ENCODE results near the gene UBE4B. TPM values are rescaled to one million over a fixed set of nuclear protein-coding genes. Genes with fewer than 3 reads are reported as not detected.

Gene UBE4B
- total and polyA plus RNA-seq, 2 experiments from 2014 or later, result 28.4 to 115 TPM

- TF ChIP-seq, protein P1, sequence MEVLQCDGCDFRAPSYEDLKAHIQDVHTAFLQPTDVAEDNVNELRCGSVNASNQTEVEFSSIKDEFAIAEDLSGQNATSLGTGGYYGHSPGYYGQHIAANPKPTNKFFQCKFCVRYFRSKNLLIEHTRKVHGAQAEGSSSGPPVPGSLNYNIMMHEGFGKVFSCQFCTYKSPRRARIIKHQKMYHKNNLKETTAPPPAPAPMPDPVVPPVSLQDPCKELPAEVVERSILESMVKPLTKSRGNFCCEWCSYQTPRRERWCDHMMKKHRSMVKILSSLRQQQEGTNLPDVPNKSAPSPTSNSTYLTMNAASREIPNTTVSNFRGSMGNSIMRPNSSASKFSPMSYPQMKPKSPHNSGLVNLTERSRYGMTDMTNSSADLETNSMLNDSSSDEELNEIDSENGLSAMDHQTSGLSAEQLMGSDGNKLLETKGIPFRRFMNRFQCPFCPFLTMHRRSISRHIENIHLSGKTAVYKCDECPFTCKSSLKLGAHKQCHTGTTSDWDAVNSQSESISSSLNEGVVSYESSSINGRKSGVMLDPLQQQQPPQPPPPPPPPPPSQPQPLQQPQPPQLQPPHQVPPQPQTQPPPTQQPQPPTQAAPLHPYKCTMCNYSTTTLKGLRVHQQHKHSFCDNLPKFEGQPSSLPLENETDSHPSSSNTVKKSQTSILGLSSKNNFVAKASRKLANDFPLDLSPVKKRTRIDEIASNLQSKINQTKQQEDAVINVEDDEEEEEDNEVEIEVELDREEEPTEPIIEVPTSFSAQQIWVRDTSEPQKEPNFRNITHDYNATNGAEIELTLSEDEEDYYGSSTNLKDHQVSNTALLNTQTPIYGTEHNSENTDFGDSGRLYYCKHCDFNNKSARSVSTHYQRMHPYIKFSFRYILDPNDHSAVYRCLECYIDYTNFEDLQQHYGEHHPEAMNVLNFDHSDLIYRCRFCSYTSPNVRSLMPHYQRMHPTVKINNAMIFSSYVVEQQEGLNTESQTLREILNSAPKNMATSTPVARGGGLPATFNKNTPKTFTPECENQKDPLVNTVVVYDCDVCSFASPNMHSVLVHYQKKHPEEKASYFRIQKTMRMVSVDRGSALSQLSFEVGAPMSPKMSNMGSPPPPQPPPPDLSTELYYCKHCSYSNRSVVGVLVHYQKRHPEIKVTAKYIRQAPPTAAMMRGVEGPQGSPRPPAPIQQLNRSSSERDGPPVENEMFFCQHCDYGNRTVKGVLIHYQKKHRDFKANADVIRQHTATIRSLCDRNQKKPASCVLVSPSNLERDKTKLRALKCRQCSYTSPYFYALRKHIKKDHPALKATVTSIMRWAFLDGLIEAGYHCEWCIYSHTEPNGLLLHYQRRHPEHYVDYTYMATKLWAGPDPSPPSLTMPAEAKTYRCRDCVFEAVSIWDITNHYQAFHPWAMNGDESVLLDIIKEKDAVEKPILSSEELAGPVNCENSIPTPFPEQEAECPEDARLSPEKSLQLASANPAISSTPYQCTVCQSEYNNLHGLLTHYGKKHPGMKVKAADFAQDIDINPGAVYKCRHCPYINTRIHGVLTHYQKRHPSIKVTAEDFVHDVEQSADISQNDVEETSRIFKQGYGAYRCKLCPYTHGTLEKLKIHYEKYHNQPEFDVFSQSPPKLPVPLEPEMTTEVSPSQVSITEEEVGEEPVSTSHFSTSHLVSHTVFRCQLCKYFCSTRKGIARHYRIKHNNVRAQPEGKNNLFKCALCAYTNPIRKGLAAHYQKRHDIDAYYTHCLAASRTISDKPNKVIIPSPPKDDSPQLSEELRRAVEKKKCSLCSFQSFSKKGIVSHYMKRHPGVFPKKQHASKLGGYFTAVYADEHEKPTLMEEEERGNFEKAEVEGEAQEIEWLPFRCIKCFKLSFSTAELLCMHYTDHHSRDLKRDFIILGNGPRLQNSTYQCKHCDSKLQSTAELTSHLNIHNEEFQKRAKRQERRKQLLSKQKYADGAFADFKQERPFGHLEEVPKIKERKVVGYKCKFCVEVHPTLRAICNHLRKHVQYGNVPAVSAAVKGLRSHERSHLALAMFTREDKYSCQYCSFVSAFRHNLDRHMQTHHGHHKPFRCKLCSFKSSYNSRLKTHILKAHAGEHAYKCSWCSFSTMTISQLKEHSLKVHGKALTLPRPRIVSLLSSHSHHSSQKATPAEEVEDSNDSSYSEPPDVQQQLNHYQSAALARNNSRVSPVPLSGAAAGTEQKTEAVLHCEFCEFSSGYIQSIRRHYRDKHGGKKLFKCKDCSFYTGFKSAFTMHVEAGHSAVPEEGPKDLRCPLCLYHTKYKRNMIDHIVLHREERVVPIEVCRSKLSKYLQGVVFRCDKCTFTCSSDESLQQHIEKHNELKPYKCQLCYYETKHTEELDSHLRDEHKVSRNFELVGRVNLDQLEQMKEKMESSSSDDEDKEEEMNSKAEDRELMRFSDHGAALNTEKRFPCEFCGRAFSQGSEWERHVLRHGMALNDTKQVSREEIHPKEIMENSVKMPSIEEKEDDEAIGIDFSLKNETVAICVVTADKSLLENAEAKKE (CRISPR knock-in tag; IDR thresholded peaks at IDR 0.05), result no peak
- TF ChIP-seq, protein P2, sequence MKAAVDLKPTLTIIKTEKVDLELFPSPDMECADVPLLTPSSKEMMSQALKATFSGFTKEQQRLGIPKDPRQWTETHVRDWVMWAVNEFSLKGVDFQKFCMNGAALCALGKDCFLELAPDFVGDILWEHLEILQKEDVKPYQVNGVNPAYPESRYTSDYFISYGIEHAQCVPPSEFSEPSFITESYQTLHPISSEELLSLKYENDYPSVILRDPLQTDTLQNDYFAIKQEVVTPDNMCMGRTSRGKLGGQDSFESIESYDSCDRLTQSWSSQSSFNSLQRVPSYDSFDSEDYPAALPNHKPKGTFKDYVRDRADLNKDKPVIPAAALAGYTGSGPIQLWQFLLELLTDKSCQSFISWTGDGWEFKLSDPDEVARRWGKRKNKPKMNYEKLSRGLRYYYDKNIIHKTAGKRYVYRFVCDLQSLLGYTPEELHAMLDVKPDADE (IDR thresholded peaks at IDR 0.05), result no peak
- no peak for TF ChIP-seq CREB1 (CRISPR knock-in tag; IDR thresholded peaks at IDR 0.05; ENCODE audit: low read depth)
Measured at GRCh38 chr1:10181154-10181553, 148.4 kb downstream of the UBE4B start (continued).

DNA sequence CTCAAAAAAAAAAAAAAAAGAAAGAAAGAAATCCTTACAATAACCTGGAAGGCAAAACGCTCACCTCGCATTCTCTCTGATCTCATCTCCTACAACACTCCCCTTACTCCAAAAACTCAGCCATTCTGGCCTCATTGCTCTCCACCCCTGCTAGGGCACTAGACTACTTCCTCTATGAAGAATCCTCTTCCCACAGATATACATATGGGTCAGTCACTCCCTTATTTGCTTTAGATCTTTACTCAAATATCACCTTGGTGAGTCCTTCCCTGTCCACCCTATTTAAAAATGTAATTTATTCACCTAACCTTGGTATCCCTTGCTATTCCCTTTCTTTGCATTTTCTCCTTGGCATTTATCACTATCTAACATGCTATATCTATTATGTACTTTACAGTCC lies 153.0 kb downstream of the UBE4B start:
- no peak for DNase-seq (ENCODE audit: low spot score)
- H3K4me3 Mint-ChIP-seq, result no peak overlapping the region
- Histone ChIP-seq H3K4me2 (no peak overlapping the region), H3K79me2 (replicated peaks; ENCODE audit: insufficient read depth) (no peaks in the 10 kb centered on the region), H3K4me1 (ENCODE audit: insufficient read depth) (no peaks in the 10 kb centered on the region), H3K36me3 (ENCODE audit: insufficient read depth) (0 out of 2 replicates have a peak, but pooled peaks cover 2% of the 10 kb centered on the region), H2AFZ (no peak overlapping the region), H4K20me1 (replicated peaks; ENCODE audit: insufficient read depth) (no peaks in the 10 kb centered on the region), H3F3A (replicated peaks; ENCODE audit: low read depth) (no peaks in the 10 kb centered on the region), H3K4me3 (no peak overlapping the region), H3K27ac (ENCODE audit: low read depth) (no peak overlapping the region), H3K9me2 (ENCODE audit: insufficient read depth) (no peaks in the 10 kb centered on the region), H3K27me3 (ENCODE audit: insufficient read depth) (no peaks in the 10 kb centered on the region)
- no peak overlapping the region for H3K27ac Mint-ChIP-seq
- no peaks in the 10 kb centered on the region for H3K4me1 Mint-ChIP-seq
- peaks cover 4% of the 10 kb centered on the region for H3K27me3 Mint-ChIP-seq (ENCODE audit: insufficient read depth, low read depth, poor library complexity)
- TF ChIP-seq JUNB (IDR thresholded peaks at IDR 0.05; ENCODE audit: unreplicated experiment), result no peak
- H3K36me3 Mint-ChIP-seq (ENCODE audit: low read depth), result peaks cover 6% of the 10 kb centered on the region; the same call in 2 of the 3 replicates
- H3K9me3 Mint-ChIP-seq, result peaks cover 9% of the 10 kb centered on the region; the same call in 2 of the 3 replicates
- no peak for ATAC-seq

All from GM23338 (cell line).